Tongue (tissue), 3 donors: ENCODE data around the gene FLT3LG. TPM values are rescaled to one million over a fixed set of nuclear protein-coding genes. Genes with fewer than 3 reads are reported as not detected.
A peak's percentile ranks its signal among the peaks of the same experiment; 100 is the strongest.

Source experiments
- DNase-seq: peaks from one replicate; pipeline ENCODE4 v3.0.0-alpha.2; 2015
- small RNA-seq: library from RNA; depleted of rRNA; stranded (forward); fragments of <200 nt; gene quantifications from one replicate; pipeline ENCODE3, GENCODE V24; 2014; ENCODE audit warnings: low replicate concordance
- total RNA-seq: library from RNA; depleted of rRNA; stranded (reverse); fragments of >200 nt; gene quantifications from one replicate; pipeline ENCODE4 v1.2.3, GENCODE V29; 2014

Gene FLT3LG
- total RNA-seq, 1 donor from 2014 or later: 2.5 TPM

- DNase-seq: no peak
These were observed 44.0 kb downstream of the FLT3LG start for GRCh38 chr19:49518033-49518432.

- no peak for DNase-seq
These were observed 46.8 kb downstream of the FLT3LG start for GRCh38 chr19:49520705-49521319.

- no peak for DNase-seq
These were observed 50.9 kb downstream of the FLT3LG start for GRCh38 chr19:49524812-49525455.

- DNase-seq: peak; percentile 29
These were observed 54.3 kb downstream of the FLT3LG start for GRCh38 chr19:49528211-49528771.

GRCh38 chr19:49530708-49531107 is 56.7 kb downstream of the FLT3LG start:
- DNase-seq: no peak

GRCh38 chr19:49533551-49534488 is 59.8 kb downstream of the FLT3LG start:
- peak; percentile 84 for DNase-seq

- no peak for DNase-seq
These were observed 60.8 kb downstream of the FLT3LG start for GRCh38 chr19:49534632-49535385.

Small RNAs within 50 kb of the gene (small RNA-seq; reads per million reads assigned to genes)
- gene COX6CP7: not detected
- 44.7 reads per million, percentile 96 among the genes with 10 or more reads in this experiment for gene MIR150
- gene SNORD32A: not detected
- not detected for gene SNORD33
- gene SNORD34: not detected
- gene SNORD35A: not detected
- not detected for gene SNORD35B

Other genes with a start within 250 kb of the FLT3LG start
- gene SLC6A16, start 149.0 kb upstream of the FLT3LG start, total RNA-seq: 0.51 TPM
- 2.3 TPM for gene CD37, start 138.8 kb upstream of the FLT3LG start, total RNA-seq
- gene TEAD2, start 111.8 kb upstream of the FLT3LG start, total RNA-seq: 30.9 TPM
- not detected for gene DKKL1, start 110.3 kb upstream of the FLT3LG start, total RNA-seq
- gene KASH5, start 86.0 kb upstream of the FLT3LG start, total RNA-seq: not detected
- gene PTH2, start 50.8 kb upstream of the FLT3LG start, total RNA-seq: not detected
- not detected for gene GFY, start 48.8 kb upstream of the FLT3LG start, total RNA-seq
- gene SLC17A7, start 32.7 kb upstream of the FLT3LG start, total RNA-seq: 1.4 TPM
- 58.3 TPM for gene PIH1D1, start 22.4 kb upstream of the FLT3LG start, total RNA-seq
- gene ALDH16A1, start 21.0 kb upstream of the FLT3LG start, total RNA-seq: 34.6 TPM
- 1,944 TPM for gene RPL13A, start 13.4 kb downstream of the FLT3LG start, total RNA-seq
- 5,071 TPM for gene RPS11, start 22.2 kb downstream of the FLT3LG start, total RNA-seq
- 122 TPM for gene FCGRT, start 38.4 kb downstream of the FLT3LG start, total RNA-seq
- gene RCN3, start 53.8 kb downstream of the FLT3LG start, total RNA-seq: 41.4 TPM
- 47.6 TPM for gene NOSIP, start 106.3 kb downstream of the FLT3LG start, total RNA-seq
- gene PRRG2, start 107.1 kb downstream of the FLT3LG start, total RNA-seq: 3.4 TPM
- gene PRR12, start 117.0 kb downstream of the FLT3LG start, total RNA-seq: 9.4 TPM
- gene RRAS, start 165.9 kb downstream of the FLT3LG start, total RNA-seq: 15.5 TPM
- gene SCAF1, start 168.0 kb downstream of the FLT3LG start, total RNA-seq: 19.5 TPM
- 44.0 TPM for gene IRF3, start 191.6 kb downstream of the FLT3LG start, total RNA-seq
- gene BCL2L12, start 191.7 kb downstream of the FLT3LG start, total RNA-seq: 10.9 TPM
- 208 TPM for gene PRMT1, start 203.1 kb downstream of the FLT3LG start, total RNA-seq
- gene ADM5, start 215.4 kb downstream of the FLT3LG start, total RNA-seq: 0.92 TPM
- 5.1 TPM for gene CPT1C, start 216.9 kb downstream of the FLT3LG start, total RNA-seq